Smooth muscle cell (in vitro differentiated cells): Measurements from ENCODE around the gene MEGF6. TPM values are rescaled to one million over a fixed set of nuclear protein-coding genes. Genes with fewer than 3 reads are reported as not detected.

Experiments used
- DNase-seq: peaks from one replicate; lab custom pipeline; 2025; ENCODE audit not compliant: unreplicated experiment; lab: John Stamatoyannopoulos, UW
- H2AFZ ChIP-seq: fragments of 200-600 bp; sonication (generic); 2 replicates; pipeline ENCODE4 v1.6.0; 2016; ENCODE audit warnings: antibody characterized with exemption, low read depth, mild to moderate bottlenecking
- H3F3A ChIP-seq: fragments of 200-600 bp; sonication (generic); 2 replicates; pipeline ENCODE4 v1.6.0; 2017; ENCODE audit warnings: antibody characterized with exemption, low read depth
- H3K27ac ChIP-seq: fragments of 200-600 bp; sonication (generic); 2 replicates; pipeline ENCODE4 v1.5.1; 2016; ENCODE audit warnings: low read depth, mild to moderate bottlenecking
- H3K27me3 ChIP-seq: fragments of 200-600 bp; sonication (generic); 2 replicates; pipeline ENCODE4 v1.6.1; 2016; ENCODE audit warnings: low read depth, mild to moderate bottlenecking
- H3K36me3 ChIP-seq: fragments of 200-600 bp; sonication (generic); 2 replicates; pipeline ENCODE4 v1.5.1; 2016; ENCODE audit warnings: low read depth
- H3K4me1 ChIP-seq: fragments of 200-600 bp; sonication (generic); 2 replicates; pipeline ENCODE4 v1.5.1; 2016; ENCODE audit warnings: low read depth
- H3K4me2 ChIP-seq: fragments of 200-600 bp; sonication (generic); 2 replicates; pipeline ENCODE4 v1.6.0; 2016; ENCODE audit warnings: mild to moderate bottlenecking
- H3K4me3 ChIP-seq: fragments of 200-600 bp; sonication (generic); 2 replicates; pipeline ENCODE4 v1.5.1; 2016; ENCODE audit warnings: mild to moderate bottlenecking
- H3K79me2 ChIP-seq: fragments of 200-600 bp; sonication (generic); 2 replicates; pipeline ENCODE4 v1.6.0; 2016; ENCODE audit warnings: low read depth, mild to moderate bottlenecking
- H3K9ac ChIP-seq: fragments of 200-600 bp; sonication (generic); 2 replicates; pipeline ENCODE4 v1.6.0; 2016; ENCODE audit warnings: low read depth
- H3K9me3 ChIP-seq: fragments of 200-600 bp; sonication (generic); replicated peaks from 2 replicates; pipeline ENCODE4 v1.5.1; 2016; ENCODE audit warnings: low read depth
- H4K20me1 ChIP-seq: fragments of 200-600 bp; sonication (generic); 2 replicates; pipeline ENCODE4 v1.6.0; 2016; ENCODE audit warnings: low read depth
- WGBS: methylation state at CpG from one replicate; pipeline ENCODE4 v1.1.7; 2016; ENCODE audit warnings: low lambda C conversion rate; 5-methylcytosine and 5-hydroxymethylcytosine counted together
- polyA plus RNA-seq: library from polyadenylated mRNA; unstranded; fragments of >200 nt; fragmentation: Nextera tagmentation; extraction: Ambion mirVana; gene quantifications from 2 replicates; pipeline ENCODE4 v1.2.1, GENCODE V29; 2016
- total RNA-seq: library from RNA; depleted of rRNA; stranded (reverse); fragments of >200 nt; gene quantifications from 2 replicates; pipeline ENCODE4 v1.2.3, GENCODE V29; 2014
- TF ChIP-seq, protein P1 (sequence below): fragments of 200-600 bp; sonication (generic); IDR thresholded peaks from 2 replicates; pipeline ENCODE4 v1.5.1; 2017; ENCODE audit warnings: borderline replicate concordance, mild to moderate bottlenecking, antibody characterized with exemption; ENCODE audit not compliant: insufficient read depth, poor library complexity, severe bottlenecking

Gene MEGF6
- total and polyA plus RNA-seq, 2 experiments from 2014 or later, result 6.5 to 12.8 TPM

DNA sequence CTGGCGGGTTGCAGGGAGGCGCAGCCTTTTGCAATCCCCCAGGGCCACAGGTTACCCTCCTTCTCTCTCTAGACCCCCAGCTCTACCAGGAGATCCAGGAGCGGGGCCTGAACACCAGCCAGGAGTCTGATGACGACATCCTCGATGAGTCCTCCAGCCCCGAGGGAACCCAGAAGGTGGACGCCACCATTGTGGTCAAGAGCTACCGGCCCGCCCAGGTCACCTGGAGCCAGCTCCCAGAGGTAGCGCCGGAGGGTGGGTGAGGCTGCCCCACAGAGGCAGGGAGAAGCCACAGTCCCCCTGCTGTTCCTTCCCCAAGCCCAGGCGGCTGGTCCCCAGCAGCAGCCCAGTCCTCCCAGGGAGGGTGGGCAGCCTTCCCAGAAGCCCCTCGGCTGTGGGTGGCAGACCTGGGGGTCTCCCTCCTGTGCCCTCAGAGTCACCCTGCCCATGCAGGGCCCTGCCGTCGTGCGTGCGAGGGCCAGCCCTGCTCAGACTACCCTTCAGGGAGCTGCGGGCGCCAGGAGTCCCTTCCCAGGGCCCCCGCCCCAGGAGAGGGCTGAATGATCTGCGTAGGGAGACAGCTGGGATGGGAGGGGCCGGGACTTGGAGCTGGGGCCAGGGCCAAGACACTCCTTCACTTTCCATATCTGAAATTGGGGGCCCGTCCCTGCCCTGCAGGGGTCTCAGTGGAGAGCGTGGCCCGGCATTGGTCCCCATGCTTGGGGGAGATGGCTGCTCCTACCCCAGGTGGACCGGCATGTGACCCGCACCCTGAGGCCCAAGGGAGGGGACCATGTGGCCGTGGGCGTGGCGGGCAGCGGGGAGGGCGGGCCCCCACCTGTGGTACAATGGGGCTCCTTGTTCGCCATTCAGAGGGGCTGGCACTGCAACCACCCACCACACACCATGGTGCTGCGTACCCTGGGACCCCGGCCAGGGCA lies 143.9 kb downstream of the MEGF6 start:
- H4K20me1 ChIP-seq, result no peaks in the 10 kb centered on the region
- no peak overlapping the region for H3K9ac ChIP-seq
- H3K9me3 ChIP-seq, result no peaks in the 10 kb centered on the region
- no peaks in the 10 kb centered on the region for H3K36me3 ChIP-seq
- no peaks in the 10 kb centered on the region for H3K27me3 ChIP-seq
- H3K4me1 ChIP-seq, result peaks cover 15% of the 10 kb centered on the region
- TF ChIP-seq, protein P1, sequence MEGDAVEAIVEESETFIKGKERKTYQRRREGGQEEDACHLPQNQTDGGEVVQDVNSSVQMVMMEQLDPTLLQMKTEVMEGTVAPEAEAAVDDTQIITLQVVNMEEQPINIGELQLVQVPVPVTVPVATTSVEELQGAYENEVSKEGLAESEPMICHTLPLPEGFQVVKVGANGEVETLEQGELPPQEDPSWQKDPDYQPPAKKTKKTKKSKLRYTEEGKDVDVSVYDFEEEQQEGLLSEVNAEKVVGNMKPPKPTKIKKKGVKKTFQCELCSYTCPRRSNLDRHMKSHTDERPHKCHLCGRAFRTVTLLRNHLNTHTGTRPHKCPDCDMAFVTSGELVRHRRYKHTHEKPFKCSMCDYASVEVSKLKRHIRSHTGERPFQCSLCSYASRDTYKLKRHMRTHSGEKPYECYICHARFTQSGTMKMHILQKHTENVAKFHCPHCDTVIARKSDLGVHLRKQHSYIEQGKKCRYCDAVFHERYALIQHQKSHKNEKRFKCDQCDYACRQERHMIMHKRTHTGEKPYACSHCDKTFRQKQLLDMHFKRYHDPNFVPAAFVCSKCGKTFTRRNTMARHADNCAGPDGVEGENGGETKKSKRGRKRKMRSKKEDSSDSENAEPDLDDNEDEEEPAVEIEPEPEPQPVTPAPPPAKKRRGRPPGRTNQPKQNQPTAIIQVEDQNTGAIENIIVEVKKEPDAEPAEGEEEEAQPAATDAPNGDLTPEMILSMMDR, result no peak
- H3K4me3 ChIP-seq, result no peak overlapping the region
- 92% methylated on average over 35 of the region's 35 CpGs for WGBS
- no peak overlapping the region for H3K4me2 ChIP-seq
- no peak overlapping the region for H2AFZ ChIP-seq
- no peak overlapping the region for H3K27ac ChIP-seq
- H3K79me2 ChIP-seq, result no peaks in the 10 kb centered on the region
- no peak for DNase-seq
- peaks cover 8% of the 10 kb centered on the region for H3F3A ChIP-seq

DNA sequence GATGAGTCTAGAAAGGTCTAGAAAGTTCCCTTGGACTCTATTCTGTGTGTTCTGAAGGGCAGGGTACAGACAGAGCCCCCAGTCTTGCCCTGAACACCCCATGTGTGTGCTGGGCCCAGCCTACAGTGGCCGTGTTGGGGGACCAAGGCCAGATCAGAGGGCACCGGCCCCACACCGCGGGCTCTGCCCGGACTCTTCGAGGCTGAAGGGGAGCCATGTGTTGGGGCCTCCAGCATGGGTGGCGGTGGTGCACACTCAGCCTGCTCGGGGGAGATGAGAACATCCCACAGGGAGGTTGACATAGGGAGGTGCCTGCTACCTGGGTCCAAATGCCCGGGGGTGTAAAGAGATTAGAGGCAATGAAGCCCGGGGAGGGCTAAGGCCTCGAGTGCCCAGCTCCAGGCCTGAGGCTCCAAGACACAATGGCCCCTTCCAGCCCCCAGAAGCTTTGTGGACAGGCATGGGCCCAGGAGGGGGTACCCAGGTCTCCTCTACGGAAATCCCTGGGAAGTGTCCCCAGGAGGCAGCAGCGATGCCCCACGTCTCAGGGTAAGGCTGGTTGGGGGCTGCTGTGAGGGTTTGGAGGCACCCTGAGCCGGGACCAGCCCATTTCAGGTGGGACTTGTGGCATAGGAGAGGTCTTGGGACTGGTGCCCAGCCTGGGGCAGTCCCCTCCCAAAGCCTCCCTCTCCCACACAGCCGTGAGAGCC lies 144.8 kb downstream of the MEGF6 start:
- DNase-seq, result no peak
- Histone ChIP-seq H3K79me2 (no peaks in the 10 kb centered on the region), H3K4me3 (no peak overlapping the region), H3F3A (no peaks in the 10 kb centered on the region), H3K36me3 (no peaks in the 10 kb centered on the region), H3K27me3 (no peaks in the 10 kb centered on the region), H3K4me2 (no peak overlapping the region), H3K9me3 (no peaks in the 10 kb centered on the region), H3K27ac (no peak overlapping the region), H2AFZ (no peak overlapping the region), H3K4me1 (peaks cover 8% of the 10 kb centered on the region), H4K20me1 (no peaks in the 10 kb centered on the region), H3K9ac (no peak overlapping the region)
- WGBS, result 97% methylated on average over 16 of the region's 16 CpGs
- TF ChIP-seq, protein P1, result no peak

DNA sequence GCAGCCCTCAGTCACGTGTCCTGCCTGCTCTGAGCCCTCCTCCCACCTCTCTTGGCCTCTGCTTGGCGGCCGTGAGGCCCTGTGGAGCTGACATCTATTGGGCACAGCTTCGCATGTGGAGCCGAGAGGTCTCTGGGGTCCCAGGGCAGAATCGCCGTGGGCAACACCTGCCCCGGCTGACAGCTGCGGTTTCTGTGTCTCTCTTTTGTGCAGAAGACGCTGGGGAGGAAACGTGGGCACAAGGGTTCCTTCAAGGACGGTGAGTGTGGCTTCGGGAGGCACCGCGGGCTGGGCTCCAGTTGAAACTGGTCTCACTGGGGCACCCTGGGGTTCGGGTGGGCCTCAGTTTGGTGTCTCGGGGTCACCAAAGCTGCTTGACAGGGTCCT lies 145.4 kb downstream of the MEGF6 start:
- H3K4me1 ChIP-seq, result peaks cover 4% of the 10 kb centered on the region
- no peaks in the 10 kb centered on the region for H3K27me3 ChIP-seq
- H3K4me2 ChIP-seq, result no peak overlapping the region
- no peaks in the 10 kb centered on the region for H3K36me3 ChIP-seq
- H3K79me2 ChIP-seq, result no peaks in the 10 kb centered on the region
- H3K27ac ChIP-seq, result no peak overlapping the region
- H4K20me1 ChIP-seq, result no peaks in the 10 kb centered on the region
- no peak for DNase-seq
- no peak overlapping the region for H2AFZ ChIP-seq
- TF ChIP-seq, protein P1, result no peak
- no peaks in the 10 kb centered on the region for H3K9me3 ChIP-seq
- H3F3A ChIP-seq, result no peaks in the 10 kb centered on the region
- WGBS, result 94% methylated on average over 17 of the region's 17 CpGs
- no peak overlapping the region for H3K9ac ChIP-seq
- no peak overlapping the region for H3K4me3 ChIP-seq
